Neural progenitor cell (in vitro differentiated cells): Measurements from ENCODE around the gene TYSND1. TPM values are rescaled to one million over a fixed set of nuclear protein-coding genes. Genes with fewer than 3 reads are reported as not detected.

Experiments used
- DNase-seq: peaks from one replicate; pipeline ENCODE4 v3.0.0-alpha.2; 2016; ENCODE audit warnings: low spot score
- H2AFZ ChIP-seq: fragments of 200-600 bp; sonication (generic); replicated peaks from 2 replicates; pipeline ENCODE4 v1.6.1; 2016; ENCODE audit warnings: antibody characterized with exemption
- H3F3A ChIP-seq: fragments of 200-600 bp; sonication (generic); 2 replicates; pipeline ENCODE4 v1.6.1; 2016; ENCODE audit warnings: antibody characterized with exemption, low read depth
- H3K27ac ChIP-seq: fragments of 200-600 bp; sonication (generic); 2 replicates; pipeline ENCODE4 v1.5.1; 2016; ENCODE audit warnings: mild to moderate bottlenecking
- H3K27me3 ChIP-seq: fragments of 200-600 bp; sonication (generic); 2 replicates; pipeline ENCODE4 v1.6.1; 2016; ENCODE audit warnings: mild to moderate bottlenecking, moderate library complexity
- H3K36me3 ChIP-seq: fragments of 200-600 bp; sonication (generic); 2 replicates; pipeline ENCODE4 v1.5.1; 2016
- H3K4me1 ChIP-seq: fragments of 200-600 bp; sonication (generic); 2 replicates; pipeline ENCODE4 v1.6.1; 2016; ENCODE audit warnings: mixed run types
- H3K4me2 ChIP-seq: fragments of 200-600 bp; sonication (generic); 2 replicates; pipeline ENCODE4 v1.6.1; 2016
- H3K4me3 ChIP-seq: fragments of 200-600 bp; sonication (generic); 2 replicates; pipeline ENCODE4 v1.5.1; 2016
- H3K79me2 ChIP-seq: fragments of 200-600 bp; sonication (generic); 2 replicates; pipeline ENCODE4 v1.6.1; 2016; ENCODE audit warnings: low read depth
- H3K9ac ChIP-seq: fragments of 200-600 bp; sonication (generic); 2 replicates; pipeline ENCODE4 v1.6.1; 2016
- H3K9me3 ChIP-seq: fragments of 200-600 bp; sonication (generic); 2 replicates; pipeline ENCODE4 v1.5.1; 2016; ENCODE audit warnings: low read depth
- H4K20me1 ChIP-seq: fragments of 200-600 bp; sonication (generic); 2 replicates; pipeline ENCODE4 v1.6.1; 2016; ENCODE audit warnings: low read depth
- H3K27ac Mint-ChIP-seq: 3 replicates; pipeline ENCODE4 v1.8.0; 2021; ENCODE audit warnings: mixed read lengths
- H3K27me3 Mint-ChIP-seq: 2 replicates; pipeline ENCODE4 v1.8.0; 2022; ENCODE audit warnings: low read depth, mild to moderate bottlenecking, inconsistent platforms, moderate library complexity, mixed read lengths; ENCODE audit not compliant: insufficient read depth
- H3K36me3 Mint-ChIP-seq: 3 replicates; pipeline ENCODE4 v1.8.0; 2021; ENCODE audit warnings: mixed read lengths
- H3K4me1 Mint-ChIP-seq: 3 replicates; pipeline ENCODE4 v1.8.0; 2021; ENCODE audit warnings: mixed read lengths
- H3K4me3 Mint-ChIP-seq: 3 replicates; pipeline ENCODE4 v1.8.0; 2021; ENCODE audit warnings: mild to moderate bottlenecking, moderate library complexity, mixed read lengths
- H3K9me3 Mint-ChIP-seq: 3 replicates; pipeline ENCODE4 v1.8.0; 2020; ENCODE audit warnings: mixed read lengths
- CTCF ChIP-seq: fragments of 200-600 bp; sonication (generic); IDR thresholded peaks from 2 replicates; pipeline ENCODE4 v1.5.1; 2017; ENCODE audit warnings: antibody characterized with exemption, mild to moderate bottlenecking
- EZH2 ChIP-seq: fragments of 200-600 bp; sonication (generic); IDR thresholded peaks from 2 replicates; pipeline ENCODE4 v1.6.1; 2017; ENCODE audit warnings: antibody characterized with exemption, mild to moderate bottlenecking, moderate library complexity
- EZH2phosphoT487 ChIP-seq: fragments of 200-600 bp; sonication (generic); IDR thresholded peaks from 2 replicates; pipeline ENCODE4 v1.6.1; 2017; ENCODE audit warnings: antibody characterized with exemption
- total RNA-seq: library from RNA; depleted of rRNA; stranded (reverse); fragments of >200 nt; gene quantifications from 2 replicates; pipeline ENCODE4 v1.2.3, GENCODE V29; 2015; ENCODE audit warnings: low replicate concordance

The TYSND1 gene
- total RNA-seq, 1 donor from 2014 or later, result 7.7 TPM

- Histone ChIP-seq H3K9ac (no peak overlapping the region), H3K4me1 (no peaks in the 10 kb centered on the region), H3F3A (no peaks in the 10 kb centered on the region), H3K79me2 (no peaks in the 10 kb centered on the region), H3K27me3 (peaks cover 17% of the 10 kb centered on the region), H3K36me3 (no peaks in the 10 kb centered on the region), H3K9me3 (no peaks in the 10 kb centered on the region), H4K20me1 (no peaks in the 10 kb centered on the region), H3K4me3 (no peak overlapping the region), H2AFZ (no peak overlapping the region), H3K27ac (no peak overlapping the region), H3K4me2 (no peak overlapping the region)
- TF ChIP-seq EZH2phosphoT487, result no peak
- TF ChIP-seq EZH2, result no peak
- no peak for TF ChIP-seq CTCF
- no peak for DNase-seq
- Mint-ChIP-seq H3K4me1 (peaks cover 4% of the 10 kb centered on the region), H3K36me3 (no peaks in the 10 kb centered on the region), H3K9me3 (no peaks in the 10 kb centered on the region), H3K27me3 (peaks cover 12% of the 10 kb centered on the region), H3K4me3 (no peak overlapping the region), H3K27ac (no peak overlapping the region)
Observed at GRCh38 chr10:70125918-70126552, 20.5 kb downstream of the TYSND1 start.

- H4K20me1 ChIP-seq, result no peaks in the 10 kb centered on the region
- DNase-seq, result no peak
- Mint-ChIP-seq H3K36me3 (no peaks in the 10 kb centered on the region), H3K9me3 (no peaks in the 10 kb centered on the region), H3K27me3 (peaks cover 4% of the 10 kb centered on the region), H3K4me1 (no peaks in the 10 kb centered on the region), H3K4me3 (no peak overlapping the region), H3K27ac (no peak overlapping the region)
- no peaks in the 10 kb centered on the region for H3K79me2 ChIP-seq
- H3K4me1 ChIP-seq, result no peaks in the 10 kb centered on the region
- no peak overlapping the region for H3K27ac ChIP-seq
- H3K4me3 ChIP-seq, result no peak overlapping the region
- H3K9me3 ChIP-seq, result no peaks in the 10 kb centered on the region
- no peak overlapping the region for H2AFZ ChIP-seq
- no peaks in the 10 kb centered on the region for H3K36me3 ChIP-seq
- H3K4me2 ChIP-seq, result no peak overlapping the region
- no peak overlapping the region for H3K9ac ChIP-seq
- no peak for TF ChIP-seq EZH2phosphoT487
- TF ChIP-seq CTCF, result no peak
- no peak for TF ChIP-seq EZH2
- no peaks in the 10 kb centered on the region for H3F3A ChIP-seq
- H3K27me3 ChIP-seq, result peaks cover 6% of the 10 kb centered on the region
Observed at GRCh38 chr10:70124918-70125317, 21.6 kb downstream of the TYSND1 start.

- Histone ChIP-seq H2AFZ (no peak overlapping the region), H4K20me1 (no peaks in the 10 kb centered on the region), H3K79me2 (no peaks in the 10 kb centered on the region), H3K9me3 (no peaks in the 10 kb centered on the region), H3F3A (no peaks in the 10 kb centered on the region), H3K9ac (no peak overlapping the region), H3K27me3 (peaks cover under 1% of the 10 kb centered on the region), H3K4me3 (no peak overlapping the region), H3K4me2 (no peak overlapping the region), H3K27ac (no peak overlapping the region), H3K36me3 (no peaks in the 10 kb centered on the region), H3K4me1 (no peaks in the 10 kb centered on the region)
- Mint-ChIP-seq H3K27me3 (peaks cover 4% of the 10 kb centered on the region), H3K4me3 (no peak overlapping the region), H3K27ac (no peak overlapping the region), H3K4me1 (no peaks in the 10 kb centered on the region), H3K9me3 (no peaks in the 10 kb centered on the region), H3K36me3 (no peaks in the 10 kb centered on the region)
- TF ChIP-seq EZH2phosphoT487 (no peak), EZH2 (no peak), CTCF (no peak)
- no peak for DNase-seq
Observed at GRCh38 chr10:70124415-70124814, 22.1 kb downstream of the TYSND1 start.
